ENCODE data around the gene COL23A1.
"Not testable (repeated sequence)": the region's sequence is repeated elsewhere in the genome, so short reads cannot be mapped to it uniquely, and the experiment has no call there.

COL23A1 gene

DNA sequence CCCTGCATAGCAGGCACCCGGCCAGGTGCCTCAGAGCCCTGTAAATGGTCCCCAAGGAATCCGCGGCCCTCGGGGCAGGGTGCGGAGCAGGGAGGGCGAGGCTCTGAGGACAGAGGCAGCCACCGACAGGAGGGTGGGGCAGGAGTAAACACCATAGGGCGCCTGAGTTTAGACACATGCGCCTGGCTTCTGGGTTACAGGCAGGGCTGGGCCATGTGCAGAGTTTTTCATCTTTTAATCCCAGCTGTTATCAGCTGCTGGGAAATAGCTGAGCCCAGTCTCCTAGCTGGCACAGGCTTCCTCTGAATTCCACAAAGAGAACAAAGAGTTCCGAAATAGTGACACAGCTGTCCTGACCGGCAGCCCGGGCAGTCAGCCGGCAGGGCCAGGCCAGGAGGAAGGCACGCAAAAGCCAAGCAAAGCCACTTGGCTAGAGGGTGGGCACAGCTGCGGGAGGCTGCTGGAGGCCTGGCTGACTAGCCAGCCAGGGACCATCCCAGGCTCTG, 258.6 kb downstream of the COL23A1 start:
- DNase-seq: no peak

GRCh38 chr5:178330791-178331404, 259.3 kb downstream of the COL23A1 start:
- DNase-seq: no peak

- no peak for DNase-seq
Observed at GRCh38 chr5:178328826-178329730, 261.1 kb downstream of the COL23A1 start.

GRCh38 chr5:178327931-178328711, 262.1 kb downstream of the COL23A1 start:
- no peak for DNase-seq

DNA sequence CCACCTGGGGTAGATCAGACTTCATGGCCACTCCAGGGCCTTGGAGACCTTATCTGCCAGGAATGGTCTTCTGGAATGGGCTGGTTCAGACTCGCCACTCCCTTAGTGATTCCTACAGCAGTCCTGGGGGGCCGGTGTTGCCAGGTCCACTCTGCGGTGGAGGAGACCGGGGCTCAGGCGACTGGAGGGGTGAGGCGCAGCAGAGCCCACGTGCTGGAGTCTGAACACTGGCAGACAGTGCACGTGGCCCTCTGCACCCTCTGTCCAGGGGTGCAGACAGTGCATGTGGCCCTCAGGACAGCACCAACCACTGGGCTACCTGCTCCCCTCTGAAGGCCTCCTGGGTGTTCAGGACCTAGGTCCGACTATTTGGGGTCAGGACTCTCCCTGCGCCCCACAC, 262.7 kb downstream of the COL23A1 start:
- no peak for DNase-seq

GRCh38 chr5:178326374-178326715, 263.8 kb downstream of the COL23A1 start:
- DNase-seq: no peak

GRCh38 chr5:178325679-178326373, 264.4 kb downstream of the COL23A1 start:
- no peak for DNase-seq

DNA sequence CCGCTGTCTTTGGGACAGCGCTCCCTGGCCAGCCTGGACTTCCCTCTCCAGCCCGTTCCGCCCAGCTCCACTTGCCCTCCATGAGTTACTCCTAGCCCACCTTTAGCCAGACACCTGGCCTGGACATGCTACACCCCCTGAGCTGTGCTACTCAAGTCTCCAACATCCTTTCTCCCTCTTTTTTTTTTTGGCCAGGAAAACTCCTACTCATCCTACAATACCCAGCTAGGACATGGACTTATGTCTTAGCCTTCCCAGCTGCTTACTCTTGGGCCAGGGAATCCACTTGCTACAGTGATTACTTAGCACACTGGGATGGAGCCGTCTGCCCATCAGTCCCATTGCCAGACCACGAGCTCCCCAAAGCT, 264.9 kb downstream of the COL23A1 start:
- no peak for DNase-seq

- no peak for DNase-seq
Observed at GRCh38 chr5:178324481-178325310, 265.5 kb downstream of the COL23A1 start.

DNA sequence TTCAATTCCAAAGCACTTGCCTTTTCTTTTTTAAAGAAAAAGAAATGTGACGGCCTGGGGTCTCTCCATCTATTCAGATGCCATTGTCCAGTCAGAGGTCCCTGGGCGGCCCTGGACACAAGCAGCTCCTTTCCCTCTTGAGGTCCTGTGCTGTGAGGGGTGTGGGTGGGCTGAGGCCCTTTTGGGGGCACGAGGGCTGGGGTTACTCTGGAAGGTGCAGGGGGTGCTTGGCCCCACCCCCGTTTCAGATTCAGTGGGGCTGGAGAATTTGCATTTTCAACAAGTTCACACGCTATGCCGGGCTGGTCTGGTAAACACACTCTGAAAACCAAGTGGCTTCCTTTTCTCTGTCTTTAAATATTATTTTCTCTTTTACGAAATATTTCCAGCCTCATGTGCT, 266.2 kb downstream of the COL23A1 start:
- DNase-seq: no peak

- no peak for DNase-seq
Observed at GRCh38 chr5:178323541-178323865, 266.7 kb downstream of the COL23A1 start.

- no peak for DNase-seq
Observed at GRCh38 chr5:178322736-178323540, 267.3 kb downstream of the COL23A1 start.

GRCh38 chr5:178320281-178320855, 269.8 kb downstream of the COL23A1 start:
- no peak for DNase-seq

GRCh38 chr5:178319541-178320041, 270.6 kb downstream of the COL23A1 start:
- no peak for DNase-seq

GRCh38 chr5:178318893-178319292, 271.3 kb downstream of the COL23A1 start:
- DNase-seq: no peak

DNA sequence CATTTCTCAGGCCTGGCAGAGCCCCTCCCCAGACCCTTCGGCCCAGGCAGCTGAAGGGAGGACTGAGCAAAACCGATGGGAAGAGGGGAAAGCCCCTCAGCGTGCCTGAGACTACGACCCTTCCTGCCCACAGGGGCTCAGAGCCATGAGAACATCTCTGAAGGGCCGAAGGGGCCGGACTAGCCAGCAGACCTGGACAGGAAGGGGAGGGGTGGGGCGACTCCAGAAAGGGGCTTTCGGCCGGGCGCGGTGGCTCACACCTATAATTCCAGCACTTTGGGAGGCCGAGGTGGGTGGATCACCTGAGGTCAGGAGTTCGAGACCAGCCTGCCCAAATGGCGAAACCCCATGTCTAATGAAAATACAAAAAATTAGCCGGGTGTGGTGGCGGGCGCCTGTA, 271.8 kb downstream of the COL23A1 start:
- DNase-seq: no peak

GRCh38 chr5:178317727-178318126, 272.5 kb downstream of the COL23A1 start:
- DNase-seq: not testable (repeated sequence)

- DNase-seq: no peak
Observed at GRCh38 chr5:178314961-178315820, 275.0 kb downstream of the COL23A1 start.

DNA sequence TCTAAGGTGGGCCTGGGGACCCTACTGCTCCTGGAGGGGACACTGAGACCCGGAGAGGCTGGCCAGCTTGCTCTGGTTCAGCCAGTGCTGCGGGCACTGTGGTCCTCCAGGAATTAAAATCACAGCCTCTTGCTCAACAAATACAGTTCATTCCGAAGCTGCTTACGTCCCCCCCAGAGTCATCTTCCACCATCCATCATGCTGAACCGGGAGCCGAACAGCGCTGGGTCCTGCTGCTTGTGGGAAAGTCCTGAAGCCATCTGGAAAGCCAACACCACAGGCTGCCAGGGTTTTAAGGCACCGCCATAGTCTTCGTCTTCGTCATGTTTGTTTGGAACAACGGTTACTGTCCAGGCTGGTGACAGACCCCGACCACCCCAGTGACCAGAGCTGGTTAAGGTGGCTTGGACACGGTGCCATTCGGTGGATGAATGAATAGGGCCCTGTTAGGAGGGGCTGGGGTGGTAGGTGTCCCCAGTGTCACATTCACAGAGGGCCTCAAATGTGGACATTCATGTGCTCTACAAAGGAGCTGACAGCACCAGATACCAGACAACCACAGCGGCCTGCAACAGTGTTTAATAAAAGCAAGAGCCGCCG, 276.0 kb downstream of the COL23A1 start:
- no peak for DNase-seq

Measured in activated T-cell treated with anti-CD3 and anti-CD28 coated beads, Interleukin-2, amount 50 U/mL, for 48 hours (primary cell).